SK-N-SH treated with all-trans-retinoic acid at 6 μM for 48 hours (cell line): ENCODE data around the gene ROPN1L.

Experiments
- ATAC-seq: fragments of 200-7000 bp; cut with Tn5 transposase; 3 replicates; pipeline ENCODE4 v1.9.1; 2020; ENCODE audit warnings: mild to moderate bottlenecking, moderate library complexity
- ARNTL ChIP-seq: fragments of 450-650 bp; formaldehyde crosslinking; IDR thresholded peaks from 2 replicates; pipeline ENCODE4 v1.5.0; 2020; ENCODE audit warnings: low read depth, mild to moderate bottlenecking, moderate library complexity, borderline replicate concordance
- BACH2 ChIP-seq: fragments of 250-450 bp; sonication (Bioruptor Pico); IDR thresholded peaks from 2 replicates; pipeline ENCODE4 v1.9.0; 2021; ENCODE audit warnings: mild to moderate bottlenecking, borderline replicate concordance
- CREB5 ChIP-seq: fragments of 250-450 bp; sonication (Bioruptor Pico); IDR thresholded peaks from 2 replicates; pipeline ENCODE4 v1.5.1; 2020; ENCODE audit warnings: low read depth, mild to moderate bottlenecking, moderate library complexity
- CSDC2 ChIP-seq: fragments of 250-450 bp; sonication (Bioruptor Pico); IDR thresholded peaks from 2 replicates; pipeline ENCODE4 v1.5.0; 2020; ENCODE audit warnings: mild to moderate bottlenecking, moderate library complexity
- CSRNP3 ChIP-seq: fragments of 250-450 bp; sonication (Bioruptor Pico); IDR thresholded peaks from 2 replicates; pipeline ENCODE4 v1.5.1; 2021; ENCODE audit warnings: mild to moderate bottlenecking, moderate library complexity
- ESRRG ChIP-seq: fragments of 250-450 bp; sonication (Bioruptor Pico); IDR thresholded peaks from 2 replicates; pipeline ENCODE4 v1.6.1; 2021; ENCODE audit warnings: mild to moderate bottlenecking
- GLIS3 ChIP-seq: fragments of 250-450 bp; sonication (Bioruptor Pico); IDR thresholded peaks from 2 replicates; pipeline ENCODE4 v1.5.0; 2020; ENCODE audit warnings: mild to moderate bottlenecking, moderate library complexity
- ISL1 ChIP-seq: fragments of 250-450 bp; sonication (Bioruptor Pico); IDR thresholded peaks from 2 replicates; pipeline ENCODE4 v2.1.2; 2022; ENCODE audit warnings: mild to moderate bottlenecking, moderate library complexity
- OSR1 ChIP-seq: fragments of 250-450 bp; sonication (Bioruptor Pico); IDR thresholded peaks from 2 replicates; pipeline ENCODE4 v1.8.0; 2022; ENCODE audit warnings: moderate library complexity, mild to moderate bottlenecking, inconsistent platforms
- PPARA ChIP-seq: fragments of 250-450 bp; sonication (Bioruptor Pico); IDR thresholded peaks from 2 replicates; pipeline ENCODE4 v1.5.0; 2020; ENCODE audit warnings: mild to moderate bottlenecking, borderline replicate concordance
- RARB ChIP-seq: fragments of 250-450 bp; sonication (Bioruptor Pico); IDR thresholded peaks from 2 replicates; pipeline ENCODE4 v1.8.0; 2021; ENCODE audit warnings: mild to moderate bottlenecking, moderate library complexity
- SNAI2 ChIP-seq: fragments of 250-450 bp; sonication (Bioruptor Pico); IDR thresholded peaks from 2 replicates; pipeline ENCODE4 v1.5.0; 2020; ENCODE audit warnings: mild to moderate bottlenecking, moderate library complexity
- TCF4 ChIP-seq: fragments of 250-450 bp; sonication (Bioruptor Pico); IDR thresholded peaks from 2 replicates; pipeline ENCODE4 v1.8.0; 2021; ENCODE audit warnings: mild to moderate bottlenecking, moderate library complexity, borderline replicate concordance
- TOX ChIP-seq: fragments of 250-450 bp; sonication (Bioruptor Pico); IDR thresholded peaks from 2 replicates; pipeline ENCODE4 v1.8.0; 2021; ENCODE audit warnings: mild to moderate bottlenecking, moderate library complexity, borderline replicate concordance
- TSHZ2 ChIP-seq: fragments of 250-450 bp; sonication (Bioruptor Pico); IDR thresholded peaks from 2 replicates; pipeline ENCODE4 v1.5.0; 2020; ENCODE audit warnings: mild to moderate bottlenecking, moderate library complexity
- ZC3H10 ChIP-seq: fragments of 250-450 bp; sonication (Bioruptor Pico); IDR thresholded peaks from 2 replicates; pipeline ENCODE4 v1.5.1; 2021; ENCODE audit warnings: mild to moderate bottlenecking, moderate library complexity
- ZFP3 ChIP-seq: fragments of 250-450 bp; sonication (Bioruptor Pico); IDR thresholded peaks from 2 replicates; pipeline ENCODE4 v1.5.0; 2020; ENCODE audit warnings: mild to moderate bottlenecking, moderate library complexity
- ZFP30 ChIP-seq: fragments of 450-650 bp; formaldehyde crosslinking; IDR thresholded peaks from 2 replicates; pipeline ENCODE4 v1.5.0; 2022; ENCODE audit warnings: mild to moderate bottlenecking, moderate library complexity
- ZNF565 ChIP-seq: fragments of 450-650 bp; formaldehyde crosslinking; conservative IDR thresholded peaks from 2 replicates; pipeline ENCODE4 v1.5.0; 2020; ENCODE audit warnings: low read depth, mild to moderate bottlenecking, moderate library complexity
- ZNF8 ChIP-seq: fragments of 450-650 bp; formaldehyde crosslinking; IDR thresholded peaks from 2 replicates; pipeline ENCODE4 v1.5.0; 2020; ENCODE audit warnings: mild to moderate bottlenecking, moderate library complexity
- TF ChIP-seq, protein P1 (sequence below): fragments of 250-450 bp; sonication (Bioruptor Pico); IDR thresholded peaks from 2 replicates; pipeline ENCODE4 v1.8.0; 2021; ENCODE audit warnings: low read depth, mild to moderate bottlenecking, moderate library complexity, borderline replicate concordance

The ROPN1L gene

GRCh38 chr5:10503997-10504793 lies 62.5 kb downstream of the ROPN1L start:
- no peak for ATAC-seq
- TF ChIP-seq RARB (CRISPR knock-in tag) (no peak), CSRNP3 (CRISPR knock-in tag) (no peak)
- TF ChIP-seq, protein P1, sequence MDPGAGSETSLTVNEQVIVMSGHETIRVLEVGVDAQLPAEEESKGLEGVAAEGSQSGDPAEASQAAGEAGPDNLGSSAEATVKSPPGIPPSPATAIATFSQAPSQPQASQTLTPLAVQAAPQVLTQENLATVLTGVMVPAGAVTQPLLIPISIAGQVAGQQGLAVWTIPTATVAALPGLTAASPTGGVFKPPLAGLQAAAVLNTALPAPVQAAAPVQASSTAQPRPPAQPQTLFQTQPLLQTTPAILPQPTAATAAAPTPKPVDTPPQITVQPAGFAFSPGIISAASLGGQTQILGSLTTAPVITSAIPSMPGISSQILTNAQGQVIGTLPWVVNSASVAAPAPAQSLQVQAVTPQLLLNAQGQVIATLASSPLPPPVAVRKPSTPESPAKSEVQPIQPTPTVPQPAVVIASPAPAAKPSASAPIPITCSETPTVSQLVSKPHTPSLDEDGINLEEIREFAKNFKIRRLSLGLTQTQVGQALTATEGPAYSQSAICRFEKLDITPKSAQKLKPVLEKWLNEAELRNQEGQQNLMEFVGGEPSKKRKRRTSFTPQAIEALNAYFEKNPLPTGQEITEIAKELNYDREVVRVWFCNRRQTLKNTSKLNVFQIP (CRISPR knock-in tag), result no peak

- TF ChIP-seq ZFP3 (CRISPR knock-in tag) (no peak), CREB5 (CRISPR knock-in tag) (no peak), TSHZ2 (no peak), ZNF565 (no peak), TOX (CRISPR knock-in tag) (no peak)
- ATAC-seq, result no peak
These were observed 63.9 kb downstream of the ROPN1L start for GRCh38 chr5:10505517-10506095.

DNA sequence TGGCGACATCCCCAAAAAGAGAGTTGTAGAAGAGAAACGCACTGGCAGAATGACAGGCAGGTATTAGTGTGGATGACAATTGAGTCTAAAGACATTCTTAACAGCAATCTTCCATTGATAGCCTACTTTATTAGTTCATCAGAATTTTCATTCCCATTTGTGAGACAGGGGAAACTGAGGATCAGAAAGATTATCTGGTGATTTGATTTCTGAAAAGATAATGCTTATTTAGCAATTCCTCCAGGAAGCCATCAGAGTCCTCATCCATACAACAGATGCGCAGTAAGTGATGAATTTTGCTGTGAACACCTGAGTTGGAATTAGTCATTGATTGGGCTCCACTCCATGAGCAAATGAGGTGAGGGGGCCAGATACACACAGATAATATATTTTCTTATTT lies 64.9 kb downstream of the ROPN1L start:
- ATAC-seq, result no peak
- TF ChIP-seq CSRNP3 (CRISPR knock-in tag) (no peak), RARB (CRISPR knock-in tag) (no peak), GLIS3 (CRISPR knock-in tag) (no peak), TOX (CRISPR knock-in tag) (no peak), BACH2 (CRISPR knock-in tag) (no peak), SNAI2 (CRISPR knock-in tag) (no peak), ZC3H10 (CRISPR knock-in tag) (no peak), OSR1 (CRISPR knock-in tag) (no peak), ISL1 (CRISPR knock-in tag) (no peak), CSDC2 (CRISPR knock-in tag) (no peak), ARNTL (CRISPR knock-in tag) (no peak), PPARA (CRISPR knock-in tag) (no peak), ZFP30 (CRISPR knock-in tag) (no peak), TSHZ2 (no peak), TCF4 (CRISPR knock-in tag) (no peak), ZNF8 (CRISPR knock-in tag) (no peak), ESRRG (CRISPR knock-in tag) (no peak), ZNF565 (no peak)
